ENCODE results near the gene PRR36.

DNA sequence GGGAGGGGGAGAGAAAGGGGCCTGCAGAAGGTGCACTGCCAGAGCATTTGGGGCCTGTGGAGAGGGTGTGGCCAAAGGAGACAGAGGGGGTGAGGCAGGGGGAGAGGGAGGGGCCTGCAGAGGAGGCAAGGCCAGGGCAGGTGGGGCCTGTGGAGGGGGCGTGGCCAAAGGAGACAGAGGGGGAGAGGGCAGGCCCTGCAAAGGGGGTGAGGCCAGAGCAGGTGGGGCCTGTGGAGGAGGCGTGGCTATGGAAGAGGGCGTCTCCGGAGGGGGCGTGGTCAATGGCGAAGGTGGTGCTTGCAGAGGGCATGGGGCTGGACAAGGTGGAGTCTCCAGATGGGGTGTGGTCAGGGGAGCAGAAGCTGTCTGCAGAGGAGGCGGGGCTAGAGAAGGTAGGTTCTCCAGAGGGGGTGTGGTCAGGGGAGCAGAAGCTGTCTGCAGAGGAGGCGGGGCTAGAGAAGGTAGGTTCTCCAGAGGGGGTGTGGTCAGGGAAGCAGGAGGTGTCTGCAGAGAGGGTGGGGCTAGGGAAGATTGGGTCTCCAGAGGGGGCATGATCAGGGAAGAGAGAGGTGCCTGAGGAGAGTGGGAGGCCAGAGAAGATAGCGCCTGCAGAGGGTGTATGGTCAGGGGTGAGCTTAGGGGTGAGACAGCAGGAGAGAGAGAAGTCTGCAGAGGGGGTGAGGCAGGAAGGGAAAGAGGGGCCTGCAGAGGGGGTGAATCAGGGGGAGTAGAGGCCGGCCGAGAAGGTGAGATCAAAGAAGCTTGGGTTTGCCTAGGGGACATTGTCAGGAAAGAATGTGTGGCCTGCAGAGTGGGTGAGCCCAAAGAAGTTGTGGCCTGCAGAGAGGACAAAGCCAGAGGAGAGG, 3.4 kb downstream of the PRR36 start:
- TF ChIP-seq, protein P1, sequence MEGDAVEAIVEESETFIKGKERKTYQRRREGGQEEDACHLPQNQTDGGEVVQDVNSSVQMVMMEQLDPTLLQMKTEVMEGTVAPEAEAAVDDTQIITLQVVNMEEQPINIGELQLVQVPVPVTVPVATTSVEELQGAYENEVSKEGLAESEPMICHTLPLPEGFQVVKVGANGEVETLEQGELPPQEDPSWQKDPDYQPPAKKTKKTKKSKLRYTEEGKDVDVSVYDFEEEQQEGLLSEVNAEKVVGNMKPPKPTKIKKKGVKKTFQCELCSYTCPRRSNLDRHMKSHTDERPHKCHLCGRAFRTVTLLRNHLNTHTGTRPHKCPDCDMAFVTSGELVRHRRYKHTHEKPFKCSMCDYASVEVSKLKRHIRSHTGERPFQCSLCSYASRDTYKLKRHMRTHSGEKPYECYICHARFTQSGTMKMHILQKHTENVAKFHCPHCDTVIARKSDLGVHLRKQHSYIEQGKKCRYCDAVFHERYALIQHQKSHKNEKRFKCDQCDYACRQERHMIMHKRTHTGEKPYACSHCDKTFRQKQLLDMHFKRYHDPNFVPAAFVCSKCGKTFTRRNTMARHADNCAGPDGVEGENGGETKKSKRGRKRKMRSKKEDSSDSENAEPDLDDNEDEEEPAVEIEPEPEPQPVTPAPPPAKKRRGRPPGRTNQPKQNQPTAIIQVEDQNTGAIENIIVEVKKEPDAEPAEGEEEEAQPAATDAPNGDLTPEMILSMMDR (IDR thresholded peaks at IDR 0.05): no peak
- TF ChIP-seq POLR2A (IDR thresholded peaks at IDR 0.05): no peak

Measured in vagina (tissue), 2 donors.